Stomach smooth muscle (tissue), 2 donors: ENCODE results near the gene TMEM44.

Source experiments
- H3K27ac ChIP-seq: one replicate; pipeline ENCODE4 v1.7.0; 2013; ENCODE audit warnings: mild to moderate bottlenecking, low read length, inconsistent platforms
- H3K27me3 ChIP-seq, 2 donors: one replicate each; pipeline ENCODE4 v1.7.0; 2013; ENCODE audit warnings: low read length in 2 of 2; ENCODE audit not compliant: insufficient read depth in 2 of 2, control insufficient read depth in 1 of 2
- H3K36me3 ChIP-seq, 2 donors: one replicate each; pipeline ENCODE4 v1.7.0; 2013; ENCODE audit warnings: low read length in 2 of 2; ENCODE audit not compliant: control insufficient read depth in 2 of 2, insufficient read depth in 2 of 2
- H3K4me1 ChIP-seq: one replicate; pipeline ENCODE4 v1.7.0; 2013; ENCODE audit warnings: low read length; ENCODE audit not compliant: control insufficient read depth, insufficient read depth
- H3K4me3 ChIP-seq, 2 donors: one replicate each; pipeline ENCODE4 v1.7.0; 2013; ENCODE audit warnings: low read length in 2 of 2
- H3K9ac ChIP-seq, 2 donors: one replicate each; pipeline ENCODE4 v1.7.0; 2013; ENCODE audit warnings: low read length in 2 of 2, mild to moderate bottlenecking in 1 of 2
- H3K9me3 ChIP-seq, 2 donors: one replicate each; pipeline ENCODE4 v1.7.0; 2013; ENCODE audit warnings: low read length in 2 of 2; ENCODE audit not compliant: control insufficient read depth in 2 of 2
- donor health status: healthy.
- donor health status: Pancreatic carcinoma.

TMEM44 gene

DNA sequence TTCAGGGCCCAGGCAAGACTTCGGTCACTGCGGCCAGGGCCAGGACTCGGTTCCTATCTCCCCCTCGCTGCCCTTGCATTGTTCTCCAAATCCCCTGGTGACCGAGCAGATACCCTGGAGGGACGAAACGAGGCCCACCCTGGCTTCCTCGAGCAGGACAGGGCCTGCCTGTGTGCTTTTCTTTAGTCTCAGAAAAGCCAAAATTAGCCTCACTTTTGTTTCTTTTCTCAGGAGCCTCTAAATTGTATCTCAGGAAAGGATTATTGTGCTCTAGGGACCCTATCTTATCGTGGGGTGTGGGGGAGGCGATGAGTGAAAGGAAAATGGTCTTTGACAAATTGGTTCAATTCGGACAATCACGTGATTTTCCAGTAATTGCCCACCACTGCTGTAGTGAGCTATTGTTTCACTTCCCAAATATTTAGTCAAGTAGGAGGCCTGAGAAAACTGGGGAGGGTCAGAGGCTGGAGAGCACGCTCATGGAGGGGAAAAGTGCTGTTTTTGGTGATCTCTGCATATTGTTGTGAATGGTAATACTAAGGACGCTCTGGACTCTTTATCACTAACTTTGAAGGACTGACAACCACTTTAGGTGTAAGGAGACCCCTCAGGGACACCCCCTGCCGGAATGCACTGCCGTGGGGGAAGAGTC is 61.6 kb downstream of the TMEM44 start:
- no peaks in the 10 kb centered on the region for H3K36me3 ChIP-seq
- H3K4me1 ChIP-seq: no peaks in the 10 kb centered on the region
- H3K27me3 ChIP-seq: peaks cover 6 to 11% of the 10 kb centered on the region in 2 donors
- H3K27ac ChIP-seq: no peak overlapping the region
- H3K9me3 ChIP-seq: no peaks in the 10 kb centered on the region
- no peak overlapping the region for H3K4me3 ChIP-seq
- H3K9ac ChIP-seq: no peak overlapping the region

DNA sequence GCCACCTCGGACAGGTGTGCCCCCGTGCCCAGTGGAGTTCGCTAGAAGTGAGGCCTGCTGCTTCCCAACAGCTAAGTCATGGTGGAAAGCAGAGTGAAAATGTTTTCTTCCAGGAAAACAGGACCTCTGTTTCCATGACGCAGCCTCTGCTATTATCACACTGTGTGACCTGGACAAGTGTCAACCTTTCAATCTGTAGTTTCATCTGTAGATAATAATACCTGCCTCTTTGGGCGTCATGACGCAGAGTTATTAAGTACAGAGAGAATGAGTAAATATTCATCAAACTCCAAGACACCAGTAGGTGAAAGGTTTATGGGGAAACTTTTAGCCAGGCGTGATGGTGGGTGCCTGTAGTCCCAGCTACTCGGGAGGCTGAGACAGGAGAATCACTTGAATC is 62.3 kb downstream of the TMEM44 start:
- Histone ChIP-seq H3K4me3 (no peak overlapping the region), H3K27me3 (peaks cover 8 to 12% of the 10 kb centered on the region in 2 donors), H3K9ac (no peak overlapping the region), H3K27ac (no peak overlapping the region), H3K4me1 (no peaks in the 10 kb centered on the region), H3K36me3 (no peaks in the 10 kb centered on the region), H3K9me3 (no peaks in the 10 kb centered on the region)

DNA sequence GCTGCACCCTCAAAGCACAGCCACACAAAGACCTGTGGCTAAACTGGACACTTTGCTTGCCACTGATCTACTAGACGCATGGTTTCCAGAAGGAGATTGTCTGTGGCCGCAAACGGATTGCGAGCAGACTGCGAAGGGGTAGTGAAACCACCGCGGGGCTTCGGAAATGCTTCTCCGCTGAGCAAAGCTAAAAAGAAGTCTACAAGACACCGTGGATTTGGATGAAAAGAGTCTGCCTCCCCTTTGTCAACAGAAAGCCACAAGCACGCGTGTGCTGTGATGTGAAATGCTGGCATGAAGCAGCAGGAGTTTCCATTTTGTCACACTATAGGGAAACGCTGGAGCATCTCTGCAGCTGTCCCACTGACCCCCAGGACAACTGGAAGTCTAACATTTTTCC is 63.0 kb downstream of the TMEM44 start:
- H3K27ac ChIP-seq: no peak overlapping the region
- H3K9me3 ChIP-seq: no peaks in the 10 kb centered on the region
- H3K4me1 ChIP-seq: no peaks in the 10 kb centered on the region

DNA sequence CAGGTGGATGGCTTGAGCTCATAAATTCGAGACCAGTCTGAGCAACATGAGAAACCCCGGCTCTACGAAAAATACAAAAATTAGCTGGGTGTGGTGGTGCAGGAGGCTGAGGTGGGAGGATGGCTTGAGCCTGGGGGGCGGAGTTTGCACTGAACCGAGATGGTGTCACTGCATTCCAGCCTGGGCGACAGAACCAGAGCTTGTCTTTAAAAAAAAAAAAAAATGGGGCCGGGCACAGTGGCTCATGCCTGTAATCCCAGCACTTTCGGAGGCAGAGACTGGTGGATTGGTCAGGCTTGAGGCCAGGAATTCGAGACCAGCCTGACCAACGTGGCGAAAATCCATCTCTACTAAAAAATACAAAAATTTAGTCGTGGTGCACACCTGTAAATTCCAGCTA is 64.0 kb downstream of the TMEM44 start:
- Histone ChIP-seq H3K27ac (no peak overlapping the region), H3K9me3 (no peaks in the 10 kb centered on the region), H3K4me1 (no peaks in the 10 kb centered on the region), H3K27me3 (peaks cover 12 to 16% of the 10 kb centered on the region in 2 donors), H3K36me3 (no peaks in the 10 kb centered on the region), H3K9ac (no peak overlapping the region), H3K4me3 (no peak overlapping the region)

More for the DNA sequence above, 63.0 kb downstream of the TMEM44 start:
- Histone ChIP-seq H3K27me3 (peaks cover 8 to 16% of the 10 kb centered on the region in 2 donors), H3K4me3 (no peak overlapping the region), H3K9ac (no peak overlapping the region), H3K36me3 (no peaks in the 10 kb centered on the region)

DNA sequence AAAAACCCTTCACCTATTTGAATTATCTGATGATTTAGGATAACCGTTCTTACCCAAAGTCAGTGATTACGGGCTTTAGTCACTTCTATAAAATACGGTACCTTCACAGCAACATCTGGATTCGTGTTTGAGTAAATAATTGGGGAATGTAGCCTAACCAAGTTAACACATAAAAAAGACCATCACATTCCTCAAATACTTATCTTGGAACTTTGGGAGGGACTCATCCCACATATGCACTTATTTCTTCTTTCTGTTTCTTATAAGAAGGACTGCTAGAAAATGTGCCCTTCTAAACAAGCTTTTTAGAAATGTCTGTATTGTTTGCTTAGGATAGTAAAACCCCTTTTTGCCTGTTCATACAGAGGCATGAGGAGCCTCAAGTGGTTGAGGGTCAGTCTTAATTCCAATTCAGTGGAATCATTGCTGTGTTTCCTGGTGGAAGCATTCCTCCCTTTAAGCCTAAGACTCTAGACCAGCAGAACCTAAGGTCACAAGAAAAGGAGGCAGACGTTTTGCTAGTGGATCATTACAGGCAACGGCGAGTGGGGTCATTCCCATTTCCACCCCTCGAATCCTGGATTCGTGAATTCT is 67.5 kb downstream of the TMEM44 start:
- Histone ChIP-seq H3K9ac (no peak overlapping the region), H3K36me3 (no peaks in the 10 kb centered on the region), H3K9me3 (no peaks in the 10 kb centered on the region), H3K4me3 (no peak overlapping the region), H3K27me3 (peaks cover 5 to 6% of the 10 kb centered on the region in 2 donors), H3K4me1 (no peaks in the 10 kb centered on the region), H3K27ac (no peak overlapping the region)

DNA sequence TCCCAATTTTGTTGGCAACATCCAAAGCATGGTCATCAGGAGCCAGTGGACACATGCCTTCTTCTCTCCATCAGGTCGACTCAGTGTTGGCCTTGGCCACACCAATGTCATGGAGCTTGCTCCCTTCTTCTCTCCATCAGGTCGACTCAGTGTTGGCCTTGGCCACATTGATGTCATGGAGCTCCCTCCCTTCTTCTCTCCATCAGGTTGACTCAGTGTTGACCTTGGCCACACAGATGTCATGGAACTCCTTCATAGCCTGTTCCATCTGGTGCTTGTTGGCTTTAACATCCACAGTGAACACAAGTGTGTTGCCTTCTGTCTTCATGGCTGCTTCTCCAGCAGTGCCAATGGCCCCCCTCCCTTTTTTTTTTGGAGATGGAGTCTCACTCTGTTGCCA is 70.2 kb downstream of the TMEM44 start:
- H3K4me3 ChIP-seq: no peak overlapping the region
- no peak overlapping the region for H3K9ac ChIP-seq
- no peak overlapping the region for H3K27ac ChIP-seq

DNA sequence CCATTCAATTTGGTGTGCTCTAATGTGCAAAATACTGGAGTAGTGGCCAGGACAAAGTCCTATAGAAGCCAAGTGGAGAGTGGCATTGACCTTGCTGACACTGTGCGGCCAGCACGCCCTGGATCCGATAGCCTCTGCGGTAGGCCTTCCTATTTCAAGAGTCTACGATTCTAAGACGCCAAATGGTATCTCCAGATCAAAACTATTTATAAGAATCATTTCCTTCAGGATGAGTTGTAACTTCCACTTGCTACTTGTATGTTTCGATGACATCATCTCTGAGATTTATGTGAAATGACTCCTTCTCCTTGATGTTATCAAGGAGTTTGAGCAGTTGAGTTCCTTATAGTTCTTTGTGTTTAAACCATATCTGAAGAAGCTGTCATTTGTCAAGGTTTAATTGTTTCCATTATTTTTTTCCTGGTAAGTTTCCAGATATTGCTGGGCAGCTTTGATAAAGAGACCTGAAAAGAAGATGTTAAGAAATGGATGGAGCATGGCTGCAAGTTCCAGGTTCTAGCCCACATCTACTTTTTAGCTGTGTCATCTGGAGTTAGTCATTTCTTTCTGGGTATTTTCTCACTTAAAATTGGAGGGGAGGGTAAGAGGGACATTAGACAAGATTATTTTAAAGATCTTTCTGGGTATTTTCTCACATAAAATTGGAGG is 71.8 kb downstream of the TMEM44 start:
- no peaks in the 10 kb centered on the region for H3K4me1 ChIP-seq
- H3K9me3 ChIP-seq: no peaks in the 10 kb centered on the region
- H3K4me3 ChIP-seq: no peak overlapping the region
- H3K9ac ChIP-seq: no peak overlapping the region
- H3K36me3 ChIP-seq: no peaks in the 10 kb centered on the region
- no peak overlapping the region for H3K27ac ChIP-seq
- peaks cover 5 to 6% of the 10 kb centered on the region in 2 donors for H3K27me3 ChIP-seq

More for the DNA sequence above, 70.2 kb downstream of the TMEM44 start:
- H3K27me3 ChIP-seq: peaks cover 5 to 6% of the 10 kb centered on the region in 2 donors
- H3K36me3 ChIP-seq: no peaks in the 10 kb centered on the region
- H3K9me3 ChIP-seq: no peaks in the 10 kb centered on the region
- H3K4me1 ChIP-seq: no peaks in the 10 kb centered on the region

DNA sequence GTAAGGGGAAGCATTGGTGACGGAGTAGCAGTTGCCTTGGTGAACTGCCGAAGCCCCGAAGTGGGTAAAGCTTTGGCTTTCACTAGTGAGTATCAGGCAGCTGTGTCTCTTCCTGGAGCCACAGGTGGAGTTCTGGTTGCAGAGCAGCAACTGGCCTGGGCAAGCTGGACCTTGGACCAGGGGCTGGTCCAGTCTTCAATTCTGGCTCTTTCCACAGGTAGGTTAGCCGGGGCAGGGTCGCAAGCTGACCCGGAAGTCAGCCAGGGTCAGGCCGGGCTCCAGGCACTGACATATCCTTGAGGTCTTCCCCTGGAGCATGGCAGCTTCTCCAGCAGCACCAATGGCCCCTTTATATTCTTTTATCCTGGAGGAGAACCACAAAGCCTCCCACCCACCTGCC is 73.2 kb downstream of the TMEM44 start:
- no peak overlapping the region for H3K4me3 ChIP-seq
- H3K36me3 ChIP-seq: no peaks in the 10 kb centered on the region
- H3K27me3 ChIP-seq: peaks cover 0 to 4% of the 10 kb centered on the region in 2 donors
- H3K9ac ChIP-seq: no peak overlapping the region
- H3K4me1 ChIP-seq: no peaks in the 10 kb centered on the region
- H3K9me3 ChIP-seq: no peaks in the 10 kb centered on the region
- no peak overlapping the region for H3K27ac ChIP-seq

DNA sequence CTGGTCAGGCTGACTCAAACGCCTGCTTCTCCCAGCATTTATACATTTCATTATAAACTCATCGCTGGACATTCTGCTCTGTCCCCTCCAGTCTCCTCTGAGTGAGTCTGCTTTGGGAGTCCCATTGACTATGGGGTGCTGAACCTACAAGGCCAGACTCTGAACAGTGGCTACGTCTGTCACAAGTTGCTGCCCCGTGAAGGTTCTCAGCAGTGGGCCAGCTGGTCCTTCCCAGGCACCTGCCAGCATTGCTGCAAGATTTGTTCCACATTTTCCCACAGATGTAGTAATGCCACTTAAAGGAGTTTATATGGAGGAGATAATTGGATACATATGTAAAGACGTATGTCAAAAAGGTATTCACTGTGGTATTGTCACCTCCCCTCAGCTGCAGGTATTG is 73.7 kb downstream of the TMEM44 start:
- no peak overlapping the region for H3K27ac ChIP-seq
- H3K9ac ChIP-seq: no peak overlapping the region
- H3K36me3 ChIP-seq: no peaks in the 10 kb centered on the region
- no peaks in the 10 kb centered on the region for H3K9me3 ChIP-seq
- no peak overlapping the region for H3K4me3 ChIP-seq
- H3K27me3 ChIP-seq: peaks cover 0 to under 1% of the 10 kb centered on the region in 2 donors
- no peaks in the 10 kb centered on the region for H3K4me1 ChIP-seq

DNA sequence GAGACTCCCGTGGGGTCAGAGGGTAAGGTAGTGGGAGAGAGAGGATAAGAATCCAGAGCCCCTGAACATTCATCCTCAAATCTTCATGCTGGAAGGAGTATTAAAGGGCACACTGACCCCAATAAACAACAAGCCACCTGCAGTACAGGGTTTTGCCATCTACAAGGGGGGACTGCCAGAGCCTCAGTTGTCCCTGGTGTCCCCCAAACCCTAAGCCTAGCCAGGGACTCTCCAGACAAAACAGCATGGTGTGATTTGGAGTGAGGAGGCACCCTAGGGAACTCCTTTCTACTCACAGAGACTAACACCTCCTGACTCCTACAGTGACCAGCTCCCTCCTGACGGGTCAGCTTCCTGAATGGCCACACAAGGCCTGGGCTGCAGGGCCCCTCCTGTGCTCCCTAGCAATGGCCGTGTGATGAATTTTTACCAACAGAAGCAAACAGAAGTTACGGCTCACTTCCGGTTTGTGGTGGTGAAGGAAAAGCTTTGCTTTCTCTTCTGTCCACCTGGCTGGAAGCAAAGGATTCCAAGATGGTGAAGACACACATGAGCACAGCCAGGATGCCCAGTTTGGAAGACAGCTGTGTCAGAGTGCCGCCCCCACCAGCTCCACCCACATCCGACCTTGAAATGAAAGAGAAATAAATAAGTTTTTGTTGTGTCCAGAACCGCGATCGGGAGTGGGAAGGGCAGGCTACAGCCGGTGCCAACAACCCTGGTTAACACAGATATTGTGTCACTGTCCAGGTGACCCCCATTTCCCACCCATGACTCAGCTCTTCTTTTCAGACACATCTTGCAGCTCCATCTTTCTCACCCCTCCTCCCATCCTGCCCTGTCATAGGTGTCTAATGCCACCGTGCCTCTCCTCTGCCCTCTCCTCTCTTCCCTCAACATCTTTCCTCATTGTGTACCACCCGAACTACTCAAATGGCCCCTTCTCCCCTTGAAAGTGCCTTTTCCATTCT is 76.8 kb downstream of the TMEM44 start:
- no peak overlapping the region for H3K9ac ChIP-seq

More for the DNA sequence above, 76.8 kb downstream of the TMEM44 start:
- Histone ChIP-seq H3K4me1 (no peaks in the 10 kb centered on the region), H3K4me3 (no peak overlapping the region), H3K27me3 (no peaks in the 10 kb centered on the region), H3K27ac (no peak overlapping the region), H3K36me3 (no peaks in the 10 kb centered on the region), H3K9me3 (no peaks in the 10 kb centered on the region)
